Measurements from ENCODE around the gene FHIT.

GRCh38 chr3:59774000-59774399 is 1477.3 kb downstream of the FHIT start:
- TF ChIP-seq, protein P1, sequence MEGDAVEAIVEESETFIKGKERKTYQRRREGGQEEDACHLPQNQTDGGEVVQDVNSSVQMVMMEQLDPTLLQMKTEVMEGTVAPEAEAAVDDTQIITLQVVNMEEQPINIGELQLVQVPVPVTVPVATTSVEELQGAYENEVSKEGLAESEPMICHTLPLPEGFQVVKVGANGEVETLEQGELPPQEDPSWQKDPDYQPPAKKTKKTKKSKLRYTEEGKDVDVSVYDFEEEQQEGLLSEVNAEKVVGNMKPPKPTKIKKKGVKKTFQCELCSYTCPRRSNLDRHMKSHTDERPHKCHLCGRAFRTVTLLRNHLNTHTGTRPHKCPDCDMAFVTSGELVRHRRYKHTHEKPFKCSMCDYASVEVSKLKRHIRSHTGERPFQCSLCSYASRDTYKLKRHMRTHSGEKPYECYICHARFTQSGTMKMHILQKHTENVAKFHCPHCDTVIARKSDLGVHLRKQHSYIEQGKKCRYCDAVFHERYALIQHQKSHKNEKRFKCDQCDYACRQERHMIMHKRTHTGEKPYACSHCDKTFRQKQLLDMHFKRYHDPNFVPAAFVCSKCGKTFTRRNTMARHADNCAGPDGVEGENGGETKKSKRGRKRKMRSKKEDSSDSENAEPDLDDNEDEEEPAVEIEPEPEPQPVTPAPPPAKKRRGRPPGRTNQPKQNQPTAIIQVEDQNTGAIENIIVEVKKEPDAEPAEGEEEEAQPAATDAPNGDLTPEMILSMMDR (IDR thresholded peaks at IDR 0.05; ENCODE audit: insufficient read depth, low read length, poor library complexity, severe bottlenecking) = no peak
- TF ChIP-seq EZH2phosphoT487 (conservative IDR thresholded peaks at IDR 0.05; ENCODE audit: low read length) = no peak
